IMR-90 (cell line): ENCODE data around the gene ACSL1.

Experiments
- BHLHE40 ChIP-seq: fragments of 150-350 bp; IDR thresholded peaks from 2 replicates; pipeline ENCODE4 v1.6.1; 2016; ENCODE audit warnings: mild to moderate bottlenecking, low read depth, low read length
- POLR2A ChIP-seq: IDR thresholded peaks from 2 replicates; pipeline ENCODE4 v1.6.1; 2012; ENCODE audit warnings: mild to moderate bottlenecking, low read depth, low read length
- RAD21 ChIP-seq: IDR thresholded peaks from 2 replicates; pipeline ENCODE4 v1.6.1; 2012; ENCODE audit warnings: low read length, improper control_type of control experiment
- TF ChIP-seq, protein P1 (sequence below): conservative IDR thresholded peaks from 2 replicates; pipeline ENCODE4 v1.5.1; 2012; ENCODE audit warnings: mild to moderate bottlenecking, low read depth, low read length, improper control_type of control experiment

DNA sequence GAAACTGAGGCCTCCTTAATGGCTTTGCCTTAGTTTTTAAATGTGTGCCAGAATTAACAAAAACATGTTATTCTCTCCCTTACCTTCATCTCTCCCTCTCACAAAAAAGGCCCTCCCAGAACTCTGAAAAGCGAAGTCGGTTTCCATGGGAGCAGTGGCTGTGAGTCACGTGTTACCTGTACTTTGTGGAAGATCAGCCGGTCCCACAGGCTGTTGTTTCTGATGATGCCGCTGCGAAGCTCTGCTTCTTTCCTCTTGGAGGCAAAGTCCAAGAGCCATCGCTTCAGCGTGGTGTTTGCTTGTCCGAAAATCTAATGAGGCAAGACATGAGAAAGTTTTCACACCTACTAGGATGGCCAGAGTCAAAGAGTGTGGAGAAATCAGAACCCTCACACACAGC is 59.3 kb downstream of the ACSL1 start:
- TF ChIP-seq, protein P1, sequence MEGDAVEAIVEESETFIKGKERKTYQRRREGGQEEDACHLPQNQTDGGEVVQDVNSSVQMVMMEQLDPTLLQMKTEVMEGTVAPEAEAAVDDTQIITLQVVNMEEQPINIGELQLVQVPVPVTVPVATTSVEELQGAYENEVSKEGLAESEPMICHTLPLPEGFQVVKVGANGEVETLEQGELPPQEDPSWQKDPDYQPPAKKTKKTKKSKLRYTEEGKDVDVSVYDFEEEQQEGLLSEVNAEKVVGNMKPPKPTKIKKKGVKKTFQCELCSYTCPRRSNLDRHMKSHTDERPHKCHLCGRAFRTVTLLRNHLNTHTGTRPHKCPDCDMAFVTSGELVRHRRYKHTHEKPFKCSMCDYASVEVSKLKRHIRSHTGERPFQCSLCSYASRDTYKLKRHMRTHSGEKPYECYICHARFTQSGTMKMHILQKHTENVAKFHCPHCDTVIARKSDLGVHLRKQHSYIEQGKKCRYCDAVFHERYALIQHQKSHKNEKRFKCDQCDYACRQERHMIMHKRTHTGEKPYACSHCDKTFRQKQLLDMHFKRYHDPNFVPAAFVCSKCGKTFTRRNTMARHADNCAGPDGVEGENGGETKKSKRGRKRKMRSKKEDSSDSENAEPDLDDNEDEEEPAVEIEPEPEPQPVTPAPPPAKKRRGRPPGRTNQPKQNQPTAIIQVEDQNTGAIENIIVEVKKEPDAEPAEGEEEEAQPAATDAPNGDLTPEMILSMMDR, result no peak
- TF ChIP-seq RAD21, result no peak
- TF ChIP-seq BHLHE40, result no peak
- no peak for TF ChIP-seq POLR2A
